Measurements from ENCODE around the gene VTI1A.

DNA sequence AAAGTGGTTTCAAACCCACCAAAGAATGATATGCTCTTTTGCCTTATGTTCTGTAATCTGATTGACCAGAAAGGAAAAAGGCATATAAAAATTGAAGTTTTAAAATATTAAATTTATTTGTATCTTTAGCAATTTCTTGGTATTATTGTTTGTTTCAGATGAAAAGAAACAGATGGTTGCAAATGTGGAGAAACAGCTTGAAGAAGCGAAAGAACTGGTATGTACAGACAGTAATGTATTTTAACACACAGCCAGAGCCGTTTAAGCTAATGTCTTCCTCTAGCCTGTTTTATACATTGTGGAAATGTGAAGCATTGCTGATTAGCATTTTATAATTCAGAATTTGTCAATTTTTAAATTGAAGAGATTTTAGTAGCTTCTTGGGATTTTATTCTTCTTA lies 13.4 kb downstream of the VTI1A start:
- TF ChIP-seq RAD21 (IDR thresholded peaks at IDR 0.05; ENCODE audit: low read length) (no peak), MAFK (IDR thresholded peaks at IDR 0.05; ENCODE audit: low read depth, low read length) (no peak), CTCF (conservative IDR thresholded peaks at IDR 0.05; ENCODE audit: low read depth, low read length) (no peak), POLR2A (IDR thresholded peaks at IDR 0.05; ENCODE audit: low read depth, low read length) (no peak), MAZ (IDR thresholded peaks at IDR 0.05; ENCODE audit: borderline replicate concordance, low read depth, low read length) (no peak), FOS (IDR thresholded peaks at IDR 0.05; ENCODE audit: low read depth, low read length) (no peak), RFX5 (IDR thresholded peaks at IDR 0.05; ENCODE audit: low read depth, low read length) (no peak), CEBPB (IDR thresholded peaks at IDR 0.05; ENCODE audit: low read depth, low read length) (no peak), RCOR1 (IDR thresholded peaks at IDR 0.05; ENCODE audit: insufficient replicate concordance, low read length) (no peak)
- TF ChIP-seq, protein P1, sequence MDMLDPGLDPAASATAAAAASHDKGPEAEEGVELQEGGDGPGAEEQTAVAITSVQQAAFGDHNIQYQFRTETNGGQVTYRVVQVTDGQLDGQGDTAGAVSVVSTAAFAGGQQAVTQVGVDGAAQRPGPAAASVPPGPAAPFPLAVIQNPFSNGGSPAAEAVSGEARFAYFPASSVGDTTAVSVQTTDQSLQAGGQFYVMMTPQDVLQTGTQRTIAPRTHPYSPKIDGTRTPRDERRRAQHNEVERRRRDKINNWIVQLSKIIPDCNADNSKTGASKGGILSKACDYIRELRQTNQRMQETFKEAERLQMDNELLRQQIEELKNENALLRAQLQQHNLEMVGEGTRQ (IDR thresholded peaks at IDR 0.05; ENCODE audit: low read depth, low read length) = no peak
- TF ChIP-seq, protein P2, sequence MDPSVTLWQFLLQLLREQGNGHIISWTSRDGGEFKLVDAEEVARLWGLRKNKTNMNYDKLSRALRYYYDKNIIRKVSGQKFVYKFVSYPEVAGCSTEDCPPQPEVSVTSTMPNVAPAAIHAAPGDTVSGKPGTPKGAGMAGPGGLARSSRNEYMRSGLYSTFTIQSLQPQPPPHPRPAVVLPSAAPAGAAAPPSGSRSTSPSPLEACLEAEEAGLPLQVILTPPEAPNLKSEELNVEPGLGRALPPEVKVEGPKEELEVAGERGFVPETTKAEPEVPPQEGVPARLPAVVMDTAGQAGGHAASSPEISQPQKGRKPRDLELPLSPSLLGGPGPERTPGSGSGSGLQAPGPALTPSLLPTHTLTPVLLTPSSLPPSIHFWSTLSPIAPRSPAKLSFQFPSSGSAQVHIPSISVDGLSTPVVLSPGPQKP (IDR thresholded peaks at IDR 0.05; ENCODE audit: borderline replicate concordance, low read depth, low read length) = no peak

All from IMR-90 (cell line).